Neural crest cell (in vitro differentiated cells): ENCODE measurements around the gene IMPACT. TPM values are rescaled to one million over a fixed set of nuclear protein-coding genes. Genes with fewer than 3 reads are reported as not detected.

Experiments
- DNase-seq: peaks from one replicate; pipeline ENCODE4 v3.0.0; 2021; ENCODE audit warnings: low read depth, mixed read lengths, low spot score
- H3K27ac Mint-ChIP-seq: one replicate; pipeline ENCODE4 v1.8.0; 2021; ENCODE audit warnings: mild to moderate bottlenecking, mixed read lengths; ENCODE audit not compliant: unreplicated experiment
- H3K27me3 Mint-ChIP-seq: 2 replicates; pipeline ENCODE4 v1.8.0; 2021; ENCODE audit warnings: low read depth, mild to moderate bottlenecking, mixed read lengths
- H3K36me3 Mint-ChIP-seq: 2 replicates; pipeline ENCODE4 v1.8.0; 2021; ENCODE audit warnings: low read depth, mild to moderate bottlenecking, mixed read lengths
- H3K4me1 Mint-ChIP-seq: 2 replicates; pipeline ENCODE4 v1.8.0; 2021; ENCODE audit warnings: mixed read lengths
- H3K4me3 Mint-ChIP-seq: one replicate; pipeline ENCODE4 v1.8.0; 2021; ENCODE audit warnings: mild to moderate bottlenecking, mixed read lengths
- H3K9me3 Mint-ChIP-seq: 2 replicates; pipeline ENCODE4 v1.8.0; 2021; ENCODE audit warnings: mixed read lengths
- total RNA-seq: library from RNA; stranded (reverse); gene quantifications from 2 replicates; pipeline ENCODE4 v1.2.1, GENCODE V29; 2021
- TF ChIP-seq, protein P1 (sequence below): fragments of 200-600 bp; sonication (generic); conservative IDR thresholded peaks from 2 replicates; pipeline ENCODE4 v1.5.0; 2021; ENCODE audit warnings: antibody characterized with exemption, mild to moderate bottlenecking

Gene IMPACT
- total RNA-seq, 1 donor from 2014 or later = 32.7 TPM

DNA sequence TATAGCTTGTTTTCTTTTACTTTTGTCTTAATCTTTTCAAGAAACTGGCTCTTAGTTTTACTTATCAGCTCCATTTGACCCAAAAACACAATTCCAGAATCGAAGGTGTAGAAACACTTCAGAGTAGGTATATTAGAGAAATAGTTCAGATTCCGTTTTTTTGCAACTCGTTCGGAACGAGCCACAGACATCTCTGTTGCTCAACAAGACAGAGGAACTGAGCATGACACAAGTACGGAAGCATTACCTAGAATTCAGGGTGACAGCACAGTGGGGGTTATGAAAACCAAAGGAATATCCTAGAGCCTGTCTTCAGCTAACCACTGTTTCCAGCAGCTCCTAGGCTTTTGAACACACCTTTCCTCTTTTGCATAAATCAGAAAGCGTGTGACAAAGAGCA lies 39.0 kb downstream of the IMPACT start:
- Mint-ChIP-seq H3K27ac (no peak overlapping the region), H3K4me1 (peaks cover 5% of the 10 kb centered on the region), H3K27me3 (no peaks in the 10 kb centered on the region), H3K36me3 (no peaks in the 10 kb centered on the region), H3K9me3 (no peaks in the 10 kb centered on the region), H3K4me3 (no peak overlapping the region)
- no peak for DNase-seq
- TF ChIP-seq, protein P1, sequence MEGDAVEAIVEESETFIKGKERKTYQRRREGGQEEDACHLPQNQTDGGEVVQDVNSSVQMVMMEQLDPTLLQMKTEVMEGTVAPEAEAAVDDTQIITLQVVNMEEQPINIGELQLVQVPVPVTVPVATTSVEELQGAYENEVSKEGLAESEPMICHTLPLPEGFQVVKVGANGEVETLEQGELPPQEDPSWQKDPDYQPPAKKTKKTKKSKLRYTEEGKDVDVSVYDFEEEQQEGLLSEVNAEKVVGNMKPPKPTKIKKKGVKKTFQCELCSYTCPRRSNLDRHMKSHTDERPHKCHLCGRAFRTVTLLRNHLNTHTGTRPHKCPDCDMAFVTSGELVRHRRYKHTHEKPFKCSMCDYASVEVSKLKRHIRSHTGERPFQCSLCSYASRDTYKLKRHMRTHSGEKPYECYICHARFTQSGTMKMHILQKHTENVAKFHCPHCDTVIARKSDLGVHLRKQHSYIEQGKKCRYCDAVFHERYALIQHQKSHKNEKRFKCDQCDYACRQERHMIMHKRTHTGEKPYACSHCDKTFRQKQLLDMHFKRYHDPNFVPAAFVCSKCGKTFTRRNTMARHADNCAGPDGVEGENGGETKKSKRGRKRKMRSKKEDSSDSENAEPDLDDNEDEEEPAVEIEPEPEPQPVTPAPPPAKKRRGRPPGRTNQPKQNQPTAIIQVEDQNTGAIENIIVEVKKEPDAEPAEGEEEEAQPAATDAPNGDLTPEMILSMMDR = no peak

DNA sequence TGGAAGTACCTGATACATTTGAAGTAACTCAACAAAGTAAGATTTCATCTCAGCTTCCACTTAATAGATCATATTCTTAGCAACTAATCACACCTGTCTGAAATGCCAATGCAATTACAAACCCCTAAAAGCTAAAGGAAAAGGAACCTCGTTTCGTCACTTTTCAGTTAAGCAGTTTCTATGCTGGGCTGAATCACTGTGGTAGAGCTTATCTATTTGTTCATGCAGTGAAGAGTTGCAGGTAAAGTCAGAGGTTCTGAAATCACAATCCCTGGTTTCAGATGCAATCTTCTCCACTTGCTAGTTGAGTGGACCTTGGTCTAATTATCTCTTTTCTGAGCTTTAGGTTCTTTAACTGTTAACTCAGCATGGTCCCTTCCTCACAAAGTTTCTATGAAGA lies 40.3 kb downstream of the IMPACT start:
- Mint-ChIP-seq H3K4me1 (peaks cover 5% of the 10 kb centered on the region), H3K9me3 (no peaks in the 10 kb centered on the region), H3K27ac (no peak overlapping the region), H3K27me3 (no peaks in the 10 kb centered on the region), H3K4me3 (no peak overlapping the region), H3K36me3 (no peaks in the 10 kb centered on the region)
- DNase-seq = no peak
- TF ChIP-seq, protein P1 = no peak

DNA sequence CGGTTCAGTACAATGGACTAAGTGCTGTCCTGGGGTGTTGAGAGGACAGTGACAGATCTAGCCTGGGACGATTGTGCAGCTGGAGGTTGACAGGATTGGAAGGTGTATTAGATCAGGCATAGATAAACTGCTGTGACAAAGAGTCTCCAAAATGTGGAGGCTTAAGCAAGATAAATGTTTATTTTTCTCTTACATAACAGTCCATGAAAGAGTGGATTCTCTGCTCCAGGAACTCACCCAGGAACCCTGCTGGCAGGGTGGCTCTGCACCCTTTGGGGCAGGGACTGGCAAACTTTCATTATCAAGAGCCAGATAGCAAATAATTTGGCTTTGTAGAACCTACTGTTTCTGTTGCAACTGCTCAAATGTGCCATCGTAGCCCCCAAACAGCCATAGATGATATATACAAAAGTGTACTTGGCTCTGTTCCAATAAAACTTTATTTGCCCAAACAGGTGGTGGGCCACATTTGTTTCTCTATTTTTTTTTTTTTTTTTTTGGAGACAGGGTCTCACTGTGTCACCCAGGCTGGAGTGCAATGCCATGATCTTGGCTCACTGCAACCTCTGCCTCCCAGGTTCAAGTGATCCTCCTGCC lies 43.6 kb downstream of the IMPACT start:
- Mint-ChIP-seq H3K4me3 (no peak overlapping the region), H3K4me1 (no peaks in the 10 kb centered on the region), H3K27me3 (no peaks in the 10 kb centered on the region), H3K9me3 (no peaks in the 10 kb centered on the region), H3K27ac (no peak overlapping the region), H3K36me3 (no peaks in the 10 kb centered on the region)
- DNase-seq = no peak
- TF ChIP-seq, protein P1 = no peak

DNA sequence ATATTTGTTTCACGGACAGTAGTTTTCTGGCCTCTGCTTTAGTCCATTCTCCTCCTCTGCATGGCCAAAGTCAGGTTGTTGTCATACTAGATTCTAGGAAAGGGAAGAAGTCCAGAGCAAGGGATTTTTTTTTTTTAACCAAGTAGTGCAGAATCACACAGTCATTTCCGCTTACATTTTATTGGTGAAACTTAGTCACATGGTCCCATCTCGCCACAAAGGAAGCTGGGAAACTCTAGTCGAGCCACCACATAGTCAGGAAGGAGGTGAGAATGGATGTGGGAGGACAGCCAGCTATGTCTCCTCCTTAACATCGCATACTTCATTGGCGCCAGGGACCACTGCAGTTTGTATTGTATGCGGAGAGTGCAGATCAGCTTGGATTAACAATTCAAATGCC lies 44.3 kb downstream of the IMPACT start:
- Mint-ChIP-seq H3K36me3 (no peaks in the 10 kb centered on the region), H3K9me3 (no peaks in the 10 kb centered on the region), H3K27ac (no peak overlapping the region), H3K4me3 (no peak overlapping the region), H3K27me3 (no peaks in the 10 kb centered on the region), H3K4me1 (no peaks in the 10 kb centered on the region)
- no peak for DNase-seq
- TF ChIP-seq, protein P1 = no peak

DNA sequence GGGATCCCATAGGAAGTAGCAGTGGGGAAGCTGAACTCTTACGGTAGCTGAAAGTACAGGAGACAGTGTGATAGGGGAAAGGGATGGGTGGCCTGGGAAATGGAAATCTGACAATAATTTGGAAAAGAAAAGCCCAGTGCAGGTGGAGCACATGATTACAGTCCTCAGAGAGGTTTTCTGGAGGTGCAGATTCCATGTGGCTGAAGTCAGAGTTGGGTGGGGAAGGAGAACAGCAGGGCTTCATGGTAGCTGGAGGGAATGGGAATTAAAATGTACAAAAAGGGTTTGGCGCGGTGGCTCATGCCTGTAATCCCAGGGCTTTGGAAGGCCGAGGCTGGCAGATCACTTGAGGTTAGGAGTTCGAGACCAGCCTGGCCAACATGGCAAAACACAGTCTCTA lies 46.1 kb downstream of the IMPACT start:
- TF ChIP-seq, protein P1 = no peak
- H3K4me3 Mint-ChIP-seq = no peak overlapping the region
- no peaks in the 10 kb centered on the region for H3K27me3 Mint-ChIP-seq
- DNase-seq = no peak
- H3K4me1 Mint-ChIP-seq = no peaks in the 10 kb centered on the region
- H3K9me3 Mint-ChIP-seq = no peaks in the 10 kb centered on the region
- no peaks in the 10 kb centered on the region for H3K36me3 Mint-ChIP-seq
- no peak overlapping the region for H3K27ac Mint-ChIP-seq
